Upper lobe of right lung (tissue), 1 donor: ENCODE data around the gene HOXB8. TPM values are rescaled to one million over a fixed set of nuclear protein-coding genes. Genes with fewer than 3 reads are reported as not detected.

ENCODE experiments used
- ATAC-seq: fragments of 200-7000 bp; cut with Tn5 transposase; one replicate; pipeline ENCODE4 v1.9.1; 2020; ENCODE audit warnings: mild to moderate bottlenecking, moderate library complexity
- DNase-seq: peaks from one replicate; pipeline ENCODE4 v3.0.0-alpha.2; 2020
- H3K27ac ChIP-seq: fragments of 200-600 bp; one replicate; pipeline ENCODE4 v1.8.0; 2022
- H3K27me3 ChIP-seq: fragments of 200-600 bp; one replicate; pipeline ENCODE4 v1.8.0; 2022; ENCODE audit warnings: mild to moderate bottlenecking
- H3K36me3 ChIP-seq: fragments of 200-600 bp; one replicate; pipeline ENCODE4 v1.8.0; 2022
- H3K4me1 ChIP-seq: fragments of 200-600 bp; one replicate; pipeline ENCODE4 v1.8.0; 2022
- H3K4me3 ChIP-seq: fragments of 200-600 bp; one replicate; pipeline ENCODE4 v1.8.0; 2022; ENCODE audit warnings: mild to moderate bottlenecking
- H3K9me3 ChIP-seq: fragments of 200-600 bp; one replicate; pipeline ENCODE4 v1.8.0; 2022
- CTCF ChIP-seq: fragments of 200-600 bp; IDR thresholded peaks from one replicate; pipeline ENCODE4 v1.8.0; 2022; ENCODE audit warnings: antibody characterized with exemption
- intact Hi-C: fragments of 100-400 bp; cut with DNase I; formaldehyde crosslinking; loops from one replicate; pipeline ENCODE4 v1.11.0; 2022
- total RNA-seq: library from RNA; stranded (reverse); fragmentation: NEBNext Ultra II Directional; extraction: Animal tissue kit (Norgen Biotek cat#: 25700); gene quantifications from one replicate; pipeline ENCODE4 v1.2.1, GENCODE V29; 2021
- donor health status: DM: no; HTN: yes; CAD: no; lungs with severe emphysema.

The HOXB8 gene
- total RNA-seq, 1 donor from 2014 or later = 1.0 TPM

GRCh38 chr17:48605409-48605919, 9.6 kb downstream of the HOXB8 start:
- H3K4me3 ChIP-seq = no peak overlapping the region
- H3K27me3 ChIP-seq = peaks cover 96% of the 10 kb centered on the region
- H3K27ac ChIP-seq = no peak overlapping the region
- H3K9me3 ChIP-seq = no peaks in the 10 kb centered on the region
- intact Hi-C loops = no loop called here
- no peak for DNase-seq
- peaks cover 13% of the 10 kb centered on the region for H3K4me1 ChIP-seq
- no peak for ATAC-seq
- TF ChIP-seq CTCF = no peak
- H3K36me3 ChIP-seq = no peaks in the 10 kb centered on the region

- peaks cover 97% of the 10 kb centered on the region for H3K27me3 ChIP-seq
- TF ChIP-seq CTCF = no peak
- H3K9me3 ChIP-seq = no peaks in the 10 kb centered on the region
- H3K4me1 ChIP-seq = peaks cover 9% of the 10 kb centered on the region
- H3K27ac ChIP-seq = peak within 1 kb of the TSS; percentile 30
- ATAC-seq = no peak
- no peaks in the 10 kb centered on the region for H3K36me3 ChIP-seq
- H3K4me3 ChIP-seq = peak within 1 kb of the TSS; percentile 25
- no peak for DNase-seq
- intact Hi-C loops = no loop called here
Measured at GRCh38 chr17:48604770-48605329, 10.2 kb downstream of the HOXB8 start, which contains the start of gene HOXB6. HOXB6 (minus strand) TSS chr17:48604986; CDS start chr17:48598150, 6,836 bp downstream.

- no peaks in the 10 kb centered on the region for H3K9me3 ChIP-seq
- no peak for TF ChIP-seq CTCF
- peaks cover 97% of the 10 kb centered on the region for H3K27me3 ChIP-seq
- ATAC-seq = peak; percentile 52
- H3K4me1 ChIP-seq = peaks cover 9% of the 10 kb centered on the region
- no peaks in the 10 kb centered on the region for H3K36me3 ChIP-seq
- intact Hi-C loops = no loop called here
- peak overlapping the region; percentile 25 for H3K4me3 ChIP-seq
- peak overlapping the region; percentile 30 for H3K27ac ChIP-seq
- DNase-seq = no peak
Measured at GRCh38 chr17:48603959-48604769, 10.9 kb downstream of the HOXB8 start.

GRCh38 chr17:48601539-48602425, 13.3 kb downstream of the HOXB8 start:
- H3K9me3 ChIP-seq = no peaks in the 10 kb centered on the region
- ATAC-seq = no peak
- H3K4me3 ChIP-seq = no peak overlapping the region
- H3K36me3 ChIP-seq = no peaks in the 10 kb centered on the region
- no peak overlapping the region for H3K27ac ChIP-seq
- no peak for TF ChIP-seq CTCF
- intact Hi-C loops = no loop called here
- H3K4me1 ChIP-seq = peaks cover 14% of the 10 kb centered on the region
- DNase-seq = no peak
- H3K27me3 ChIP-seq = peaks cover 97% of the 10 kb centered on the region

GRCh38 chr17:48601207-48601538, 13.9 kb downstream of the HOXB8 start:
- Histone ChIP-seq H3K36me3 (no peaks in the 10 kb centered on the region), H3K27ac (no peak overlapping the region), H3K27me3 (peaks cover 97% of the 10 kb centered on the region), H3K9me3 (no peaks in the 10 kb centered on the region), H3K4me1 (peaks cover 14% of the 10 kb centered on the region), H3K4me3 (no peak overlapping the region)
- TF ChIP-seq CTCF = no peak
- ATAC-seq (no peak), DNase-seq (no peak)
- intact Hi-C loops = no loop called here
